GM12891 (cell line): ENCODE results near the gene DCC.

ENCODE experiments used
- POLR2A ChIP-seq: IDR thresholded peaks from 2 replicates; pipeline ENCODE4 v1.6.1; 2011; ENCODE audit warnings: low read depth, low read length, control low read depth
- TAF1 ChIP-seq: IDR thresholded peaks from 2 replicates; pipeline ENCODE4 v1.6.1; 2011; ENCODE audit warnings: low read depth, low read length, control low read depth

GRCh38 chr18:52510139-52510538 is 170.1 kb downstream of the DCC start:
- TF ChIP-seq POLR2A, result no peak
- TF ChIP-seq TAF1, result no peak
